GM18868 (cell line): ENCODE results near the gene TBCB.
A peak's percentile ranks its signal among the peaks of the same experiment; 100 is the strongest.

Experiments
- ATAC-seq: cut with Tn5 transposase; IDR thresholded peaks from one replicate; pipeline ENCODE4 v1.9.1; 2021; ENCODE audit warnings: mild to moderate bottlenecking, moderate library complexity; ENCODE audit not compliant: unreplicated experiment

Gene TBCB

GRCh38 chr19:36100476-36100875, 14.8 kb upstream of the TBCB start:
- no peak for ATAC-seq

- no peak for ATAC-seq
These were observed 13.5 kb upstream of the TBCB start for GRCh38 chr19:36101550-36102327.

- ATAC-seq: no peak
These were observed 12.1 kb upstream of the TBCB start for GRCh38 chr19:36103040-36103626.

- no peak for ATAC-seq
These were observed 11.3 kb upstream of the TBCB start for GRCh38 chr19:36103842-36104552.

GRCh38 chr19:36106441-36106840, 8.8 kb upstream of the TBCB start:
- no peak for ATAC-seq

GRCh38 chr19:36106991-36107390, 8.3 kb upstream of the TBCB start:
- no peak for ATAC-seq

- no peak for ATAC-seq
These were observed 6.6 kb upstream of the TBCB start for GRCh38 chr19:36108684-36109083.

- ATAC-seq: no peak
These were observed 4.6 kb upstream of the TBCB start, which contains the start of gene OVOL3 for GRCh38 chr19:36110487-36111199. Gene OVOL3 (plus strand): TSS chr19:36111143. CDS start chr19:36111203, 60 bp downstream.

GRCh38 chr19:36111200-36111539, 4.1 kb upstream of the TBCB start:
- ATAC-seq: no peak

GRCh38 chr19:36112678-36113077, 2.6 kb upstream of the TBCB start:
- ATAC-seq: no peak

GRCh38 chr19:36113425-36113824, 1.8 kb upstream of the TBCB start:
- ATAC-seq: no peak

- peak; percentile 1 for ATAC-seq
These were observed 1.2 kb upstream of the TBCB start for GRCh38 chr19:36113894-36114720.

- peak; percentile 80 for ATAC-seq
These were observed 381 bp upstream of the TBCB start, which contains the start of gene POLR2I for GRCh38 chr19:36114721-36115452. Gene POLR2I (minus strand): TSS chr19:36114875. CDS start chr19:36114856, 19 bp downstream.

- ATAC-seq: no peak
These were observed 1.0 kb downstream of the TBCB start for GRCh38 chr19:36116344-36116637.

GRCh38 chr19:36120092-36120983, 5.1 kb downstream of the TBCB start:
- ATAC-seq: no peak

- ATAC-seq: no peak
These were observed 5.7 kb downstream of the TBCB start for GRCh38 chr19:36120984-36121358.

GRCh38 chr19:36121486-36122124, 6.3 kb downstream of the TBCB start:
- no peak for ATAC-seq

GRCh38 chr19:36125557-36125956, 10.3 kb downstream of the TBCB start:
- no peak for ATAC-seq

- ATAC-seq: no peak
These were observed 13.1 kb downstream of the TBCB start for GRCh38 chr19:36128392-36128736.
